ENCODE results near the gene NFAM1.

The NFAM1 gene

DNA sequence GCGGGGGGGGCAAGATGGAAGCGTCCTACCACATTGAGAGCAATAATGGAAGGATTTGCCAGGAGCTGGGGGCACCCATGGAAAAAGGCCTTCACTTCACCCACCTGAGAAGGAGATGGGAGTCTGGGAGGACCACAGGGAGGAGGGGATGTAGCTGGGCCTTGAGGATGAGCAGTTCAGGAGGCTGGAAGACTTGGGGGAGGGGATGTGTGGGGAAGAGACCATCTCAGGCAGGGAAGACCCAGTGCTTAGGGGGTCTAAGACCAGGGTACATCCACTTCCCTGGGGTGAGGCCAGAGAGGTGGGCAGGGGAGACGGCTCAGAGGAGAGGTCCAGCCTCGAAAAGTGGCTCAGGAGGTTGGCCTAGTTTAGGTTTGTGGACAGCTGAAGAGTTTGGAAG, 90.4 kb downstream of the NFAM1 start:
- TF ChIP-seq, protein P1, sequence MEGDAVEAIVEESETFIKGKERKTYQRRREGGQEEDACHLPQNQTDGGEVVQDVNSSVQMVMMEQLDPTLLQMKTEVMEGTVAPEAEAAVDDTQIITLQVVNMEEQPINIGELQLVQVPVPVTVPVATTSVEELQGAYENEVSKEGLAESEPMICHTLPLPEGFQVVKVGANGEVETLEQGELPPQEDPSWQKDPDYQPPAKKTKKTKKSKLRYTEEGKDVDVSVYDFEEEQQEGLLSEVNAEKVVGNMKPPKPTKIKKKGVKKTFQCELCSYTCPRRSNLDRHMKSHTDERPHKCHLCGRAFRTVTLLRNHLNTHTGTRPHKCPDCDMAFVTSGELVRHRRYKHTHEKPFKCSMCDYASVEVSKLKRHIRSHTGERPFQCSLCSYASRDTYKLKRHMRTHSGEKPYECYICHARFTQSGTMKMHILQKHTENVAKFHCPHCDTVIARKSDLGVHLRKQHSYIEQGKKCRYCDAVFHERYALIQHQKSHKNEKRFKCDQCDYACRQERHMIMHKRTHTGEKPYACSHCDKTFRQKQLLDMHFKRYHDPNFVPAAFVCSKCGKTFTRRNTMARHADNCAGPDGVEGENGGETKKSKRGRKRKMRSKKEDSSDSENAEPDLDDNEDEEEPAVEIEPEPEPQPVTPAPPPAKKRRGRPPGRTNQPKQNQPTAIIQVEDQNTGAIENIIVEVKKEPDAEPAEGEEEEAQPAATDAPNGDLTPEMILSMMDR (IDR thresholded peaks at IDR 0.05; ENCODE audit: control insufficient read depth, insufficient read depth, low read depth, low read length, missing control alignments), result no peak
- no peak for DNase-seq (ENCODE audit: low read depth)
- no peak overlapping the region for H3K4me3 ChIP-seq (ENCODE audit: control insufficient read depth, low read depth, low read length)

DNA sequence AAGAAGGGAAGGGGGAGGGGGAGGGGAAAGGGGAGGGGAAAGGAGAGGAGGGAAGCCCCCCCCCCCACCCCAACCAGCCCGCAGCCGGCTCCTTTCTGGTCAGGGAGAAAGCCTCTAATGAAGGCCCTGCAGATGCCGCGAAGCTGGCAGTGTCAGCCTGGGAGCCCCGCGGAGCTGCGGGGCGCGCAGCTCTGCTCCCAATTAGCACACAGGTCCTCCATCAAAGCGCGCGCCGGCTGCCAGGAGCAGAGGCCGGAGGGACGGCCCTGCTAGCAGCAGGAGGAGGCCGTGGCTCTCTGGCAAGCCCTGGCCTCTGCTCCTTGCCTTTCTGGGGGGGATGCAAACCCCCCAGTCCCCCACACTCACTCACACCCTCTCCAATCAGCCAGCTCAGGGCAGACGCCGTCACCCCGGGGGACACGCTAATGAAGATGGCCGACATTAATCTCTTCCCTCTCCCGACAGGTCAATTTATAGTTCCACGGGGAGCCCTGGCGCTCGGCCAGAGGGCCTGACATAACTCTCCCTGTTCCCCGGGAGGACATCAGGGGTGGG, 91.3 kb downstream of the NFAM1 start:
- H3K4me3 ChIP-seq (ENCODE audit: control insufficient read depth, low read depth, low read length), result no peak overlapping the region
- no peak for DNase-seq (ENCODE audit: low read depth)
- TF ChIP-seq, protein P1 (IDR thresholded peaks at IDR 0.05; ENCODE audit: control insufficient read depth, insufficient read depth, low read depth, low read length, missing control alignments), result no peak

DNA sequence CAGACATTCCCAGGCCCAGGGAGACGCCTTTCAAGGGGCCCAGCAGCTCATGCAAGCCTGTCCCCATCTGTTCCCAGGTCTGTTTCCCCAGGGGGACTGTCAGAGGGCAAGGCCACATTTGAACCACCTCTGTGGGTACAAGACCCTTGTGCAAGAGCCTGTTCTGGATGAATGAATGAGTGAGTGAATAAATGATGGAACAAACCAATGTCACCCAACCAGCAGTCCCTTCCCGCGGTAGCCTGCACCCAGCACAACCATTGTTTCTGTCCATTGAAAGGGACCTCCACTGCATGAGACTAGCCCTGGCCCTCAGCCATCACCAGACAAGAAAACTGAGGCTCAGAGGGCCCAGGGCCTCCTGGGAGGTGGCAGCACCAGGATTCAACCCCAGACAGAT, 92.1 kb downstream of the NFAM1 start:
- no peak for DNase-seq (ENCODE audit: low read depth)
- TF ChIP-seq, protein P1 (IDR thresholded peaks at IDR 0.05; ENCODE audit: control insufficient read depth, insufficient read depth, low read depth, low read length, missing control alignments), result no peak
- no peak overlapping the region for H3K4me3 ChIP-seq (ENCODE audit: control insufficient read depth, low read depth, low read length)

GRCh38 chr22:42338479-42338878, 93.7 kb downstream of the NFAM1 start:
- H3K4me3 ChIP-seq (ENCODE audit: control insufficient read depth, low read depth, low read length), result no peak overlapping the region
- DNase-seq (ENCODE audit: low read depth), result no peak
- TF ChIP-seq, protein P1 (IDR thresholded peaks at IDR 0.05; ENCODE audit: control insufficient read depth, insufficient read depth, low read depth, low read length, missing control alignments), result no peak

- TF ChIP-seq, protein P1 (IDR thresholded peaks at IDR 0.05; ENCODE audit: control insufficient read depth, insufficient read depth, low read depth, low read length, missing control alignments), result no peak
- H3K4me3 ChIP-seq (ENCODE audit: control insufficient read depth, low read depth, low read length), result no peak overlapping the region
- DNase-seq (ENCODE audit: low read depth), result no peak
These were observed 94.8 kb downstream of the NFAM1 start for GRCh38 chr22:42337356-42337755.

GRCh38 chr22:42336527-42337227, 95.5 kb downstream of the NFAM1 start:
- TF ChIP-seq, protein P1 (IDR thresholded peaks at IDR 0.05; ENCODE audit: control insufficient read depth, insufficient read depth, low read depth, low read length, missing control alignments), result no peak
- no peak overlapping the region for H3K4me3 ChIP-seq (ENCODE audit: control insufficient read depth, low read depth, low read length)
- DNase-seq (ENCODE audit: low read depth), result no peak
